Brain microvascular endothelial cell (primary cell): ENCODE data around the gene HLA-DOB.
A peak's percentile ranks its signal among the peaks of the same experiment; 100 is the strongest.

Experiments used
- DNase-seq: peaks from one replicate; pipeline ENCODE4 v3.0.0-alpha.2; 2020
- H3K27ac ChIP-seq: fragments of 250-450 bp; sonication (Bioruptor Pico); 2 replicates; pipeline ENCODE4 v1.5.1; 2020; ENCODE audit warnings: mild to moderate bottlenecking, moderate library complexity
- H3K27me3 ChIP-seq: fragments of 250-450 bp; sonication (Bioruptor Pico); replicated peaks from 2 replicates; pipeline ENCODE4 v1.5.1; 2020; ENCODE audit warnings: mild to moderate bottlenecking
- H3K36me3 ChIP-seq: fragments of 250-450 bp; sonication (Bioruptor Pico); replicated peaks from 2 replicates; pipeline ENCODE4 v1.5.1; 2020; ENCODE audit warnings: mild to moderate bottlenecking
- H3K4me3 ChIP-seq: 2 replicates; pipeline ENCODE4 v1.5.1; 2011; ENCODE audit warnings: low read depth, mild to moderate bottlenecking, control low read depth, low read length, moderate library complexity
- CTCF ChIP-seq: IDR thresholded peaks from 2 replicates; pipeline ENCODE4 v1.5.1; 2011; ENCODE audit warnings: low read depth, mild to moderate bottlenecking, moderate library complexity, low read length, control low read depth, inconsistent platforms; ENCODE audit errors: missing control alignments
- in situ Hi-C: cut with HindIII; loops from 2 replicates; pipeline ENCODE4 v1.10.0; 2017; ENCODE audit warnings: low sequenced_read_pairs, low pct_ligation_motif_present

Gene HLA-DOB

DNA sequence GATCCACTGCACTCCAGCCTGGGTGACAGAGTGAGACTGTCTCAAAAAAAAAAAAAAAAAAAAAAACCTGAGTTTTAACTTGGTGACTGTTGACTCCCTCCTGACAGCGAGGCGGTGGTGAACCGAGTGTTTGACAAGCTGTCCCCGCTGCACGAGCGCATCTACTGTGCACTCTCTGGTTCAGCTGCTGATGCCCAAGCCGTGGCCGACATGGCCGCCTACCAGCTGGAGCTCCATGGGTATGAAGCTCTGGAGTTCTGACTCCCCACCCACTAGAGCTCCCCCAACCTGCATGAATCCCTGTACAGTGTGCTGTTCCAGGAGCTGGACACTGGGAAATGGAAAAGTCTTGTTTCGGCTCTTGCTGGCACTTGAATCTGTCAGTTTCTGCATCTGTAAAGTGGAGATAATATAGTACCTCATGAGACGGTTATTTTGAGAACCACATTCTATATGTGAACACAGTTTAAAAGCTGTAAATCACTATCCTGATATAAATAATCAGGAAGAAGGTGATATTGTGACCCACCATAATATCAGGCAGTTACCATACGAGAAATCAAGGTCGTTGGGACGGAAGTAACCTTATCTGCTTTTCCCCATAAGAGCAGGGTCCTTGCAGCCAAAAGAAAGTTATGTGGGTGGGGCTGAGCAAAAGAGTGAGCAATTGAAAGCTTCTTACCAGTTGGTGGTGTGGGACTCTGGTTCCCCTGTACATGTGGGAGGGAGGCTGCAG is 40.5 kb upstream of the HLA-DOB start:
- TF ChIP-seq CTCF: no peak
- DNase-seq: no peak
- in situ Hi-C loops: no loop called here
- Histone ChIP-seq H3K27ac (no peak overlapping the region), H3K36me3 (no peaks in the 10 kb centered on the region), H3K27me3 (no peaks in the 10 kb centered on the region), H3K4me3 (no peak overlapping the region)

GRCh38 chr6:32855467-32856174 is 38.8 kb upstream of the HLA-DOB start:
- H3K36me3 ChIP-seq: peaks cover 8% of the 10 kb centered on the region

DNA sequence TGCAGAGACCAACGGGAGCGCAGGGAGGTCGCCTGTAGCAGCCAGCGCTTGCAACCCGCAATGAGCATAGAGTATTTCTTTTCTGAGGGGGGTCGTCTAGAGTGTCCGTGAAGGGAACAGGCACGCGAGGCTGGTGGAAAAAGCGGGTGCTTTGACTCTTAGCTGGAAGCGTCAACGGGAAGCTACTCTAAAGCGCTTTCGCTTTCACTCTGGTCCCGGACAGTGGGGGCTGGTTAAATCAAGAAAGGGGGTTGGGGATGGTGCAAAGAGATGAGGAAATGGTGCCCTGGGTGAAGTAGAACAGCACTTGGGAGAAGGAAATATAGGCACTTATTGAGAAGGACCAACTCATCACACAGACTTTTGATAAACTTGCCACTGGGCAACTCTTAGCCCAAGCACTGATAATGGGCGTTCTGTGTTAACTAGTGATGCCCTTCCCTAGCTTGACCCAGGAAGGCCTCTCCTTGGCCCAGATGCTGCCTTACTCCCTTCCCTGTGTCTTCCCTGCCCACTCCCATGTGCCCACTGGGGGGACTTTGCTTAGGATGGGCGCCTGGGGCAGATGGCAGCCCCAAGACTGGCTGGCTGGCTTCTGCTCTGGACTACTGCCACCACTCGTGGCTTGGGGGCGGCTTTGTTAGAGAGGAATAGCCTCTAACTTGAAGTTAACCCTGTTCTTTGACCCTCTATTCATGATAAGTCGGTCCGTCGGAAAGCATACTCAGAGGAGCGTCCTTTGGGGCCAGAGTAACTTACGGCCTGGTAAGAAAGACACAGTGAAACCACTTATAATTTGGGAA is 37.8 kb upstream of the HLA-DOB start:
- Histone ChIP-seq H3K4me3 (peak overlapping the region; percentile 85), H3K27me3 (no peaks in the 10 kb centered on the region), H3K36me3 (peaks cover 15% of the 10 kb centered on the region), H3K27ac (peak overlapping the region; percentile 88)
- no peak for DNase-seq
- in situ Hi-C loops: no loop called here
- no peak for TF ChIP-seq CTCF

More at GRCh38 chr6:32855467-32856174, 38.8 kb upstream of the HLA-DOB start:
- no peak overlapping the region for H3K4me3 ChIP-seq
- no peak for DNase-seq
- H3K27ac ChIP-seq: no peak overlapping the region
- in situ Hi-C loops: no loop called here
- no peak for TF ChIP-seq CTCF
- H3K27me3 ChIP-seq: no peaks in the 10 kb centered on the region

GRCh38 chr6:32853541-32854375 is 37.0 kb upstream of the HLA-DOB start, which contains the start of the genes PSMB9 and TAP1:
PSMB9 (plus strand) TSS chr6:32854192; CDS start chr6:32854230, 38 bp downstream.
TAP1 (minus strand) TSS chr6:32853704; CDS start chr6:32853636, 68 bp downstream.
- peak; percentile 88 for DNase-seq
- Histone ChIP-seq H3K36me3 (peaks cover 16% of the 10 kb centered on the region), H3K27me3 (no peaks in the 10 kb centered on the region), H3K4me3 (peak within 1 kb of the TSS; percentile 85), H3K27ac (peak within 1 kb of the TSS; percentile 88)
- TF ChIP-seq CTCF: peak; percentile 62
- in situ Hi-C loops: no loop called here

DNA sequence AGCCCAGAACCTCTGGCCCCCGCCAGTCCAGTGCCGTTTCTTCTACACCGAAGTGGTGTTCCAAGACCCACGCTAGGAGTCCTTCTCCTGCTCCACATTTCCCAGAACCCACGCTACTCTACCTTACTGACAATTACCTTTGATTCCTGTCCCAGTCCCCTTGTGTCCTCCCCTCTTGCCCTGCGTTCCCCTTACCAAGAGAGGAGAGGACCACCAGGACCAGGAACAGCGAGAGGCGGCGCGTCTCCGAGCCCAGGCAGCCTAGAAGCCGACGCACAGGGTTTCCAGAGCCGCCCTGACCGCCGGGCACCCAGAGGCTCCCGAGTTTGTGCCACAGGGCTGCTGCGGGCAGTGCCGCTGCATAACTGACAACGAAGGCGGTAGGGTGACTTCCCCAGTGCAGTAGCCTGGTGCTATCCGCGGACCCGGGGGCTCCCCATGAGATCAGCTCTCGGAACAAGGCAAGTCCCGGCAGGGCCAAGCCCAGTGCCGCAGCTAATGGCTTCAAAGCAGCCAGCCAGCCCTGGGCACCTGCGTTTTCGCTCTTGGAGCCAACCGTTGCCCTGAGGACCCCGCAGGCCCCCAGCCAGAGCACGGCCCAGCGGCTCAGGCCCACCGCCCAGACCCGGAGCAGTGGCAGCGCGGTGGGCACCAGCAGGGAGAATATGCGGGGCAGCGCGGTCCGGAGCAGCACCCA is 36.2 kb upstream of the HLA-DOB start:
- in situ Hi-C loops: no loop called here
- Histone ChIP-seq H3K27me3 (no peaks in the 10 kb centered on the region), H3K36me3 (peaks cover 21% of the 10 kb centered on the region), H3K27ac (peak overlapping the region; percentile 88), H3K4me3 (peak overlapping the region; percentile 85)
- peak; percentile 22 for DNase-seq
- TF ChIP-seq CTCF: no peak
